SW480 (cell line): Measurements from ENCODE around the gene ZFPL1.
A peak's percentile ranks its signal among the peaks of the same experiment; 100 is the strongest.
"Not testable (repeated sequence)": the region's sequence is repeated elsewhere in the genome, so short reads cannot be mapped to it uniquely, and the experiment has no call there.

Experiments used
- DNase-seq: peaks from one replicate; pipeline ENCODE4 v3.0.0-alpha.2; 2016; ENCODE audit warnings: low spot score

ZFPL1 gene

DNA sequence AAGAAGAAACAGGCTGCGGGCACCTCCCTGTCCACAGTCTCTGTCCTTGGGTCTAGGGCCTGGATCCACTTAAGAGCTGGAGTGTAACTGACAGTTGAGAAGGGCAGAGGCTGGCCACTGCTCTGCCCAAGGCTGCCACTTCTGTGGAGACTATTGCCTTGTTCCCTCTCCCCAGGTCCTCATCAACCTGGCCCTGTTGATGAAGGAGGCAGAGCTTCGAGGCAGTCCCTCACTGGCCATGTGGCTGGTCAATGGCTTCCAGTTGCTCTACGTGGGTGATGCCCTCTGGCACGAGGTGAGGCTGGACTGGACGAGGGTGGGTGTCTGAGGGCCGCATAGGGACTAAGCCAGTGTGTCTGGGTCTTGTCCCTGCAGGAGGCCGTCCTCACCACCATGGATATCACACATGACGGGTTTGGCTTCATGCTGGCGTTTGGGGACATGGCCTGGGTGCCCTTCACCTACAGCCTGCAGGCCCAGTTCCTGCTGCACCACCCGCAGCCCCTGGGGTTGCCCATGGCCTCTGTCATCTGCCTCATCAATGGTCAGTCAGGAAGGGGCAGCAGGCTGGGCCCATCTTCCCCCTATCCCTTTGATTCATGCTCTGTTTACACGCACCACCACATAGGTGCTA, 30.6 kb downstream of the ZFPL1 start:
- DNase-seq, result no peak

GRCh38 chr11:65115361-65116082, 31.5 kb downstream of the ZFPL1 start:
- DNase-seq, result no peak

DNA sequence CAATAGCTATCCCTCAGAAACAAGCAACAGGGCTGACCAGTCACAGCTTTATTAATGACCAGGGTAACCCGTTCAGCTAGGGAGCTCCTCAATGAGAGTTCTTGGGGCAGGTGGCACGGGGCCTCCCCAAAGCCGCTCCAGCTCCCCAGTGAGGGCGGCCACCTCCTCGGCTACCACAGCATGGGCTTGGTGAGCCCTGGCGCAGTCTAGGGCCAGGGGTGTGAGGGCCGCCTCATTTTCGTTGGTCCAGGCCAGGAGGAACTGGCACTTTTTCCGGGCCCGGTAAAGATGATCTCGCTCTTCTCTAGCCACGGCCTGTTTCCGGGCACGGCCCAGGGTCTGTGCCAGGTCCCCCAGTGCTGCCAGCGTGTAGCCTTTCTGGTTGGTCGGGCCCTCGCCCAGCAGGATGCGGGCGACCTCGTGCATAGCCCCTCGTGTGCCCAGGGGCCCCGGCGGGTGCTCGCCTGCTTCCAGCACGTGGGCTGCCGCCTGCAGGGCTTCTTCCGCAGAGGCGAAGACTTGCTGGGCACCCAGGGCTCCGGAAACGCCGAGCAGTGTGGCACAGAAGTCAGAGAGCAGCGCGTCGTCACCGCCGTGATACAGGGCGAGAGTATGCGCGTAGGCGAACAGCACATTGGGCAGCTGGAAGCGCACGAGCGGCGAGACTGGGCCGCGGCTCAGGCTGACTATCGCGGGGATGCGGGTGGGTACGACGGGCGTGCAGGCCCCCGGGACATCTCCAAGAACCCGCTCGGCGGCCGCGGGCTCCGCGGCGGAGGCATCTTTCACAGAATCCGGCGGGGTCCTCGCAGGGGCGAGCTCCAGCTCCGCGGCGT, 32.6 kb downstream of the ZFPL1 start:
- DNase-seq, result peak; percentile 73

DNA sequence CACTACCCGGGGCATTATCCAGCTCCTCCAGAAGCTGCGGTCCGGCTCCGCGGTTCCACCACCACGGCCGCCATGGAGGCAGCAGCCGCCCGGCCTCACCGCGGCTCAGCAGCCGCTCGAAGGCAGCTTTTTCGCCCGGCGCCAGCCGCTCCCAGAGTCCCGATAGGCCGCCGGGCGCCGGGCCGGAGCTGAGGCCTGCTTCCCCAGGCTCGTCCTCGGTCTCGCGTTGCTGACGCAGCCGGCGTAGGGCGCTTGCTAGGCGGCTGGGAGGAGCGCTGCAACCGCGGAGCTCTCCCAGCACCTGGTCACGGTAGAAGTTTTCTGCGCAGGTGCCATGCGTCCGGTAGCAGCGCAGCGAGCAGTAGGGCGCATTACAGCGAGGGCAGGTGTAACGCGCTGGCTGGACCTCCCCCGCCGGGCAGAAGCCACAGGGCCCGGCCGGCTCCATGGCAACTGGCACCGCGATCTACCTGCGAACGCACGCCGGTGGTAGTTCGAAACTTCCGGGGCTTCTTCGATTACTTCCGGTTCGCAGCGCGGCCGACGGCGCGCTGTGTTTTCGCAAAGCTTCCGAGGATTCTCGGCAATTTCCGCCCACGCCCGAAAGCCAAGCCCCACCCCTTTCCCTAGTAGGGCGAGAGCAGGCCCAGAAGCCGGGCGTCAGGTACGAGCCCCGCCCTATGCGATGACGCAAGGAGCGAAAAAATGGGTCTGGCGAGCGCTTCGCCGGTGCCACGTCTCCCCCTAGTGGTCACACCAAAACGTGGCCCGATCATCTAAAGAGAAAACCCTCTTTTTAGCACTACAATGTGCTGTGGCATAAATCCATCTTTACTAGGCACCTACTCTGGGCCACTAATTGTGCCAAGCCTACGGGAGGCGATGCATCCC, 33.4 kb downstream of the ZFPL1 start, which contains the start of gene ZNHIT2:
Gene ZNHIT2 (minus strand): TSS at position 496 of the 891 bp plus-strand sequence. CDS start 48 bp downstream, at position 448.
- peak; percentile 98 for DNase-seq

DNA sequence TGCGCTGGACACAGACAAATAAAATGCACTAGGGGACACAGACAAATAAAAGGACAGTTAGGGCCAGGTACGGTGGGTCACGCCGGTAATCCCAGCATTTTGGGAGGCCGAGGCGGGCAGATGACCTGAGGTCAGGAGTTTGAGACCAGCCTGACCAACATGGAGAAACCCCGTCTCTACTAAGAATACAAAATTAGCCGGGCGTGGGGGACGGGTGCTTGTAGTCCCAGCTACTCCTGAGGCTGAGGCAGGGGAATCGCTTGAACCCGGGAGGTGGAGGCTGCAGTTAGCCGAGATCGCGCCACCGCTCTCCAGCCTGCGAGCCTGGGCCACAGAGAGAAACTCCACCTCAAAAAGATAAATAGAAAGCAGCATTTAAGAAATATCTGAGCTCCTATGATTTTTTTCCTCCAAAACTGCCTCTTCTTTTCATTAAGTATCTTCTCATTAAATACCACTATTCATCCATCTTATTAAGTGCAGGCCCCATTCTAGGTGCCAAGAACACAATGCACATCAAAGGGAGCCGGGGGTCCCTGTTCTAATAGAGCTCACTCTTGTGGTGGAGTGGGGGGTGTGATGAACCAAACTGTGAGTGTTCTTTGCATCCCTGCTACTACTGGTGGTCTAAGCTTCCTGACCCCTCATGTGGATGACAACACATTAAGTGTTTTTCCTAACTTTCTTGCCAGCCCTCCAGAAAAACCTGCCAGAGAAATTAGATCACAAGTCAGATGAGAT, 34.2 kb downstream of the ZFPL1 start:
- DNase-seq, result no peak

- DNase-seq, result not testable (repeated sequence)
Measured at GRCh38 chr11:65118891-65119669, 35.1 kb downstream of the ZFPL1 start.

DNA sequence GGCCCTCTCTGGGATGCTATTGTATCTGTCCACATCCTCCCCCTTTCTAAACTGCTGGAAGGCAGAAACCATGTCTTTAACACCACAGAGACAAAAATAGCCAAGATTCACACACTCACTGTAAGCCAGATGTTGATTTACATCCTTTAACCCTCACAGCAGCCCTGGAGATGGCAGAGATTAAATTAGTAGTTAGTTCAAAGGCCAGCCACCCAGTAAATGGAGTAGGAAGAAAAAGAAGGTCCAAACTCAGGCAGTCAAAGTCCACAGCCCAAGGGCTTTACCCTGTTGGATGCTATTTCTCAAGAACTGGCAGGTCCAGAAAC, 35.6 kb downstream of the ZFPL1 start:
- no peak for DNase-seq

DNA sequence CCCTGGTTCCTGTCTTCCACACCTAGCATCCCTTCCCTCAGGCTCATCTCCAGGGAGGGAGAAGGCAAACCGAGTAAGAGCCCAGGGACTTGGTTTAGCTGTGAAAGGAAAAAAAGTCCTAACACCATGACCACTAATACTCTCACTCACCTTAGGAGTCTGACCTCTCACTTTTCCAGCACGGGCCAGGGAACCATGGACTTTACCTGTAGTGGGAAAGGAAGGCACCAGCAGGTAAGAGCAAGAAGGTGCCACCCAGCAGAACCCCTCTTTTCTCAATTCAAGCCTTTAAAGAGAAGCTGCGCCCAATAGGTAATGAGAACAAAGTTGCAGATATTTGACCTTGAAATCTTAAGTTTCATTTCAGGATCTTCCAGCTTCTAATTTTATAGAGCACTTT, 36.8 kb downstream of the ZFPL1 start:
- DNase-seq, result no peak

- DNase-seq, result peak; percentile 37
Measured at GRCh38 chr11:65121447-65121864, 37.4 kb downstream of the ZFPL1 start.

DNA sequence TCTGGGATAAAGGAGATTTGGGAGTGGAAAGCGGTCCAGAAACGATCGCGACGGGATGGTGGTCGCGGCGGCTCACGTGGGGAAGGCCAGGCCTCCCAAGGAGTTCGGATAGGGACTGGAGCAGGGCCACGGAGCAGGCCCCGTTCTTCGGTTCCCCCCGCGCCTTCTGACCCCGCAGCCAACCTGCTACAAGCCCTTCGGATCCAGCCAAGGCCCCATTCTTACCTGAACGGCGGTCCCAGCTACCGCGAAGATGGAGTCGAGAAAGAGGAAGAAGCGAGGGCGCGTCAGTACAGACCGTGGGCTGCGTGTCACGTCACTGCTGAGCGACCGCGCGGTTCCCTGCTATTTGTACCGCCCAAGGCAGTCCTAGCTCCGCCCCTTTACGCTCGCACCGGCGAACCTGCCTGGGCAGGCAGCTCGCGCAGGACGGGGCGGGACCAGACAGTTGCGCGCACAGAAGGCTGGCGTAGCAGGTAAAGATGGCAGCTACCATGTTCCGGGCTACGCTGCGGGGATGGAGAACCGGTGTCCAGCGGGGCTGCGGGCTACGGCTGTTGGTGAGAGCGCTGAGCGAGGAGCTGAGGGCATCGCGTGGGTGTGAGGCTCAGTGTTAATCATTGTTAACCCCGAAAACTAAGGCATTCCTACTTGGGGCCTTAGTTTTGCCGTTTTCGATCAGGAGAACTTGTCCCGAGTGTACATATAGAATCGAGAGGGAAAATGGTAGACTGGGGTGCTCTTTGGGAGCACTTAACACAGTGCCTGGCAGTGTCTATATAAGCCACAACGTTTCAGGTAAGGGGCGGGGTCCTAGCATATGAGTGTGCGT, 38.1 kb downstream of the ZFPL1 start, which contains the start of the genes FAU and MRPL49:
Gene FAU (minus strand): TSS at position 270 of the 832 bp plus-strand sequence. CDS start 321 bp downstream, outside the sequence.
Gene MRPL49 (plus strand): TSS at position 457 of the 832 bp plus-strand sequence. CDS start 26 bp downstream, at position 483.
- DNase-seq, result peak; percentile 98

DNA sequence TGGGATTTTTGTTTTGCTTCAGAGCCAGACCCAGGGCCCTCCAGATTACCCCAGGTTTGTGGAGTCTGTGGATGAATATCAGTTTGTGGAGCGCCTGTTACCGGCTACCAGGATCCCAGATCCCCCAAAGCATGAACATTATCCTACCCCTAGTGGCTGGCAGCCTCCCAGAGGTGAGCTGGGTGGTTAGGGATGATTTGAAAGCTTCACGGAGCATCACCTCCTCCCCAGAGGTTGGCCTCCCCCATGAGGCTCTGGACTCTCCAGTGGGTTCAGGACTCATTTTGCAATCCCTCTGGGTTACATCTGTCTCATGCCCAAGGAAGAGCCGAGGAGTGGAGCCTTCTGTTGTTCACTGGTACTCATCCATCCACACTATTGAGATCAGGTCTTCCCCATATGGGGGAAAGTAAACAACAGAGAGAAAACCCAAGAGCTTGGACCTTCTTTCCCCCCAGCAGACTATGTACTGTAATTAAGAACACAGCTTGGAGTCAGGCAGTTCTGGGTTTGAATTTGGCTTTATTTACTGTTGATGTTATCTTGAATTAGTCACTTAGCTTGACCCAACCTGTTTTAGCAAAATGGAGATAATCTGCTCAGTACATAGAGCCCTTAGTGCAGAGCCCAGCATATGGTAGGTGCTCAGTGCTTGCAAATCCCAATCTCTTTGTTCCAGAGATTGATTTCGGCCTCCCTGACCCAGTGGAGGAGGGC, 40.6 kb downstream of the ZFPL1 start:
- no peak for DNase-seq

DNA sequence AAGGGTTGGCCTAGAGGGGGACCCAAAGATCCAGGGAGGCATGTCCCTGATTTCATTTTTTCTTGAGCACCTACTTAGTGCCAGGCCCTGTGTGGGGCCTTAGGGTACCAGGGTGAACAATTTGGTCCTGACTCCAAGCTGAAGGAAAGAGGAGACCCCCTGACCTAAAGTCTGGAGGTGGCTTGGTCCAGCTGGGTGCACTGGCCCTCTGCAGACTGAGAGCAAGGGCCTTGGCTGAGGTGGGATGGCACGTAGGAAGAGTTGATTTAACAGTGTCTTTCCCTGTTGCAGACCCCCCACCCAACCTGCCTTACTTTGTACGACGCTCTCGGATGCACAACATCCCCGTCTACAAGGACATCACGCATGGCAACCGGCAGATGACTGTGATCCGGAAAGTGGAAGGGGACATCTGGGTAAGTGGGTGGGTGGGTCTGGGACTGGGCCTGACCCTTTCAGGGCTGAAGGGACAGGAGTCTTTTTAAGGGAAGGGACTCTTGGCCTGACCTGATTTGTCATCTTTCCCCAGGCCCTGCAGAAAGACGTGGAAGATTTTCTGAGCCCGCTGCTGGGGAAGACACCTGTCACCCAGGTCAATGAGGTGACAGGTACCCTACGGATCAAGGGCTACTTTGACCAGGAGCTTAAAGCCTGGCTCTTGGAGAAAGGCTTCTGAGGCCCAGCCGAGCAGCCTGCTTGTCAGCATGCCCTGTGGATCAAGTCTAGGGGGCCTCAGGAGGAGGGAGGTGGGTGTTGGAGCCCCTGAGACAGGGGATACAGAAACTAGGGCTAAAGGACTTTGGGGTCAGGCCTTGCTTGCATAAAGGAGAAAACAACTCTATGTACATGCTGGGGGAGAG, 41.4 kb downstream of the ZFPL1 start:
- DNase-seq, result no peak

DNA sequence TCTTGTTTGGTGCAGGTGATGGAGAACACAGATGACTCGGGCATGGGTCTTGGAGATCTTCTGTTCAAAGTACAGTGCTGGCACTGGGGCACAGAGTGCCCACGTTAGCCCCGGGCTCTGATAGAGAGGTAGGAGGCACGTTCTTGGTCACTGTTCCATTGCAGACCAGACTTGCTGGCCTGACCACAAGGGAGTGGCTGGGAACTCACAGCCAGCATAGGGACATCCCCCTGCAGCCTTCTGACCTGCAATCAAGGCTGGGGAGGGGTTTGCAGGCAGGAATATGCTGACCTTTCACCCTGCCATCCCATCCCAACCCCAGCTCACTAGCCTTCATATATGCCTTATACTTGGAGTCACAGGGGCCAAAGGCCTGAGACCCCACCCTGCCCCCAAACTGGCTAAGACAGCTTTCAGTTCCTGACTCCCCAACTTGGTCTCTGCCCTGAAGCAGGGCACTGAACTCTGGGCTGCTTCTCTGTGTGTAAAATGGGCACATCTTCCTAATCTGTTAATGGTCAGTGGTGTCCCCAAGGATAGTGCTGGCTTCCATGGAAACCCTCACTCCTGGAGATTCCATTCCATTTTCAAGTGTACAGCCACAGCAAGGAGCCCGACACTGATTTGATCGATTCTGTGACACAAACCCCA, 42.7 kb downstream of the ZFPL1 start:
- DNase-seq, result no peak

GRCh38 chr11:65127473-65128181, 43.6 kb downstream of the ZFPL1 start:
- DNase-seq, result no peak

GRCh38 chr11:65128182-65129145, 44.4 kb downstream of the ZFPL1 start:
- DNase-seq, result no peak
